HG03575 (cell line): Measurements from ENCODE around the gene SUMF1.

ENCODE experiments used
- ATAC-seq: cut with Tn5 transposase; IDR thresholded peaks from one replicate; pipeline ENCODE4 v1.9.1; 2021; ENCODE audit not compliant: unreplicated experiment, insufficient number of reproducible peaks, low FRiP score; ENCODE audit errors: extremely low read depth

The SUMF1 gene

DNA sequence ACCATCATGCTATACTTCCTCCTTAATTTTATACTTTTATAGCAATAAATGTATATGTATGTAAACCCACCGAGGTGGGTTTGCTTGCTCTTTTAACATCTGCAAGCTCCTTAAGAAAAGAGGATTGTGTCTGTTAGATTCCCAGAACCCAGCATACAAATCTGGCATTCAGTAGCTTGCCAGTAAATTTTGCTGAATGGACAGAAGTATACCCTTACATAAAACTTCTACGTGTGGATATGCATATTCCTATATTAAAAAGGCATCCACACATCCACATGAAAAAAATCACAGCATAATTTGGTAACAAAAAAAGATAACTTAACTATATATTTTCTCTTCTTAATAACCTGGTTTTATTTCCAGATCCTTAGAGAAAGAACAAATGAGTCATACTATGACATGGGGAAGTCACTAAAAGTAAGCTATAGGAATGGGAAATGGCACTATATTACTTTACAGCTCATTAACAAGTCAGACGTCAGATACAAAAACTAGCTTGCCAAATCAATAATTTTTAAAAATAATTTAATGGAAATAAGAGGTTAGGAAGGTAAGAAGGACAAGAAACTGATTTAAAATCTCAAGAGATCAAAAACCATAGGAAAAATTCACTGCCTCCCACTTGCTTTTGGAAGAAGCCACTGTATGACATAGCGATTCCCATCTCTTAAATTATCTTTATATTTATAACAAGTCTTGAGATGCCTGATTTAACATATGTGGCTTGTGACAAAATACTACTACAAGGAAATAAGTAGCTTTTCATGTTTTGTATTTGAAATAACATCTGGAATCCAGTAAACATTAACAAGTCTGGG lies 68.7 kb downstream of the SUMF1 start:
- no peak for ATAC-seq

DNA sequence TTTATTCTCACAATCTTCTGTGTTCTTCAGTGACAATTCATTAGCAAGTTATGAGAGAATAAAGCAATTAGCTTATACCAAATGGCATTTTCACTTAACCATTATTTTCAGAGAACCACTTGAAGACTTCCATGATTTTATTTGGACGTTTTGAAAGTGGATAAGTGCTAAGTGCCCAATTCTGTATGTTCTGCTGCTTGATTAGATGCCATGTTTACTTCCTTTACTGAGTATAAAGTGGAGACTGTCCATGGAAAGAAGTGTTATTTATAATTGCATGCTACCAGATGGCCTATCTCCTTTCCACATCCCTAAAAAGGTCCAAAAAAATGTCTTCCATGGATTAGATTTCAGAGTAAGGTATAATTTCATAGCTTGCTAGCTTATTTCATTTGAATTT lies 69.6 kb downstream of the SUMF1 start:
- ATAC-seq = no peak

DNA sequence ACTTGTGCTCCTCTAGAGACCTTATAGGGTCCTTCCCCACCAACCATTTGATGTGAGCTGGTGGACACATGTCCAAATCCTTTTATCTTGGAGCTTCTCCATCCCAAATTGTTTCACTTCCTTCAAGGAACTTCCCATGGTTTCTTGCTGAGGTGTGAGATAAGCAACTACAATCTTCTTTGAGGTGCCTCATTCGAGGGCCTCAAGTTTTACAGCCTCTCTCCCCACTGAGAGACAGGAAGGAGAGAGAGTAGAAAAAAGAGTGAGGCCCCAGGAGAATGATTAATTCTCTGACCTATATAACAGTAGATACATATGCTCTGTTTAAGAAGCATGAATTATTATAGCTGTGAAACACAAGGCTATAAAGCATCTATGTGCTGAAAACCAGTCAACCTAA lies 70.5 kb downstream of the SUMF1 start:
- no peak for ATAC-seq

DNA sequence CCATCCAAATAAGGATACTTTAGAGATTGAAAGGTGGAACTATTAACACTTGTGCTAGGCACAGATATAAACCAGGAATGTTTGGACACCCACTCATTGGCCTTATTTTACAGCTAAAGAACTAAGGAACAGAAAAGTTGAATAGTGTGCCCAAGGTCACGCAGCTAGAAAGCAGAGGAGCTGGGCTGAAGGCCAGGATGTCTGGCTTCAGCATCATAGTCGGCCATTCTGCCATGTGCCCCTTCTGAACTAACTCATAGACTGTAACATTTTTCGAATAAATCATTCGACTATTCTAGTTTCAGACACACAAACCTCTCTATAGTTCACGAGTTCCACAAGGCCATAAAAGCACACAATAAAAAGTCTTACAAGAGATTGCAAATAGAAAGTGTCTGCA lies 71.1 kb downstream of the SUMF1 start:
- no peak for ATAC-seq

DNA sequence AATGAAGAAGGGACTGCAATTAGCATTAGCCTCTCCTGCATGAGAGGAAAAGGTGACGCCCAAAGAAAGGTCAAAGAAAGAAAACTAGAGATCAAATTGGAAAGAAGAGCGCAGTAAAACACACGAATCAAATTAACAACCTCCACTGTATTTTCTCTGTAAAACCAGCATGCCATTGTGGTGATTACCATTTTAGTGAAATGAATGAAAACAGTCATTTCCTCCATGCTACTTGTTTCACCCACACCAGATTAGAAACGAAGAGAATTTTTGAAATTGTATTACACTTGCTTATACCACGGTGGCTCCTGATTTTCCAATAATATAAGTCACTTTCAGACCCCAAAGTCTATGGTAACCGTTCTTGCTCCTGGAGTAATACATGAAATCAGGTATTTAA lies 71.6 kb downstream of the SUMF1 start:
- no peak for ATAC-seq

DNA sequence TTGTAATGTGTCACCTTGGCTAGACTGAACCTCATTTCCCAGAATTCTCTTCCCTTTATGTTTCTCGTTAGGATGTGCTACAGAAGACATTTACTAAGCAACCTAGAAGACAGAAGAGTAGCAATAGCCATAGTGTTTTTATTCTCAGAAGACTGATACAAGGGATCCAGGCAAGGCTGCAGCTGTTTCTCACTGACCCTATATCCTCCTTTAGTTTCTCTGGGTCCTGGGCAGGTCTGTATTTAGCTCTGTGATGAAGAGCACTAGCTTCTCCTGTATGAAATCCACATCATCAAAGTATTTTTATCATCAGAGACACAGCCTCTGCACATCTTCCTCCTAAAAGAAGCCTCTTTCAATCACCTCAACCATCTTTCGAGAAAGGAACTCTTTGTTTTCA lies 72.5 kb downstream of the SUMF1 start:
- ATAC-seq = no peak

DNA sequence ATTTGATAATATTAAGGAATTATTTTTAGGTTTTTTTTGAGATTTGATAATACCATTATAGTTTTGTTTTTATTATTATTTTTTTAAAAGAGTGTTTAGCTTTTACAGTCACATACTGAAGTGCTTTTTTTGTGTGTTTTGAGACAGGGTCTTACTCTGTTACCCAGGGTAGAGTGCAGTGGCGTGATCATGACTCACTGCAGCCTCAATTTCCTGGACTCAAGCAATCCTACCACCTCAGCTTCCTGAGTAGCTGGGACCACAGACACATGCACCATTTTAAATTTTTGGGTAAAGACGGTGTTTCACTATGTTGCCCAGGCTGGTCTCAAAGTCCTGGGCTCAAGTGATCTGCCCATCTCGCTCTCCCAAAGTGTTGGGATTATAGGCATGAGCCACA lies 73.0 kb downstream of the SUMF1 start:
- no peak for ATAC-seq

DNA sequence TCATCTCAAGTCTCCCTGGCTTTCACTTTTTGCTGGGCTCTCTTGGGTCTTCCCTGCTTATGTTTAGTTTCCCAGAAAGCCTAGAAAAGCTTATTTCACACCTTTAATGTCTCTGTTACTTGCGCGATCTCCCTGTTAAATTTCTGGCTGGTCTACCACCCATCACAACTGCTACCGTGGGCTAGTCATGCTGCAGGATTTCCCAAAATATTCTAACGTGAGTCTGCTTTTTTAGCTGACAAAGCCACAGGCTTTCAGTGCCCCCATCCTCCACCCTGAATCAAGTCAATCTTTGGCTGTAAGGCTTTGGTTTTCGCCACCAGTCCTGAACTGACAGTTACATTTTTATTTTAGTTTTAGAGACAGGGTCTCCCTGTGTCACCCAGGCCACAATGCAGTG lies 74.1 kb downstream of the SUMF1 start:
- no peak for ATAC-seq

DNA sequence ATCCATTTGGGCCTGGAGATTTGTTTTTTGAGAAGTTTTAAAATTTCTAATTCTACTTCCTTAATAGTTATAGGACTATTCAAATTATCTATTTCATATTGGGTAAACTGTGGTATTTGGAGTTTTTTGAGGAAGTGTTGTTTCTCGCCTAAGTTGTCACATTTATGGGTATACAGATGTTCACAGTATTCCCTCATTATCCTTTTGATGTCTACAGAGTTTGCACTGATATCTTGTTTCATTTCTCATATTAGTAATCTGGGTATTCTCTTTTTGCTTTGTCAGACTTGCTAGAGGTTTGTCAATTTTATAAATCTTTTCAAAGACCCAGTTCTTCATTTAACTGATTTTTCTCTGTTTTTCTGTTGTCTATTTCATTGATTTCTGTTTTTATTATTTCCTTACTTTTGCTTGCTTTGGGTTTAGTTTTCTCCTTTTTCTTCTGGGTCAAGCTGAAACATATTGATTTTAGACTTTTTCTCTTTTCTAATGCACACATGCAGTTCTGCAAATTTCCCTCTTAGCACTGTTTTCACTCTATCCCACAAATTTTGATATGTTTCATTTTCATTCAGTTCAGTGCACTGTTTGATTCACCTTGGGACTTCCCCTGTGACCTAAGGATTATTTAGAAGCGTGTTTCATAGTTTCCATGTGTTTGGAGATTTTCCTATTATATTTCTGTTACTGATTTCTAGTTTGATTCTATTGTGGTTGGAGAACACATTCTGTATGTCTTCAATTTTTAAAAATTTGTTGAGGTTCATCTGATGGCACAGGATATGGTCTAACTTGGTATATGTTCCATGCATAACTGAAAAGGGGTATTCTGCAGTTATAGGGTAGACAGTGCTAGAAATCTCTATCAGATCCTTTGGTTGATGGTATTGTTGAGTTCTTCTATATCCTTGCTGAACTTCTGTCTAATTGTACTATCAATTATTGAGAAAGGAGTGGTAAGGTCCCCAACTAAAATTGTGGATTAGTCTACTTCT lies 79.6 kb downstream of the SUMF1 start:
- no peak for ATAC-seq

DNA sequence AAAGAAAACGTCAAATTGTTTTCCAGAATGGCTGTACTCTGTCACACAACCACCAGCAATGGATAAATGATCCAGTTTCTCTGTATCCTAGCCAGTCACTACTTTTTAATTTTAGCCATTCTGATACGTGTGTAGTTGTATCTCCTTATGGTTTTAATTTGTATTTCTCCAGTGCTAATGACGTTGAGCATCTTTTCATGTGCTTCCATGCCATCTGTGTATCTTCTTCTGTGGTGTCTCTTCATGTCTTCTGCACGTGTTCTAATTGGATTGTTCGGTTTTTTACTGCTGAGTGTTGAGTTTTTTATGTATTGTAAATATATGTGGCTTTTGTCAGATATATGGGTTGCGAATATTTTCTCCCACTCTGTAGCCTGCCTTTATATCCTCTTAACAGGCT lies 81.9 kb downstream of the SUMF1 start:
- no peak for ATAC-seq

DNA sequence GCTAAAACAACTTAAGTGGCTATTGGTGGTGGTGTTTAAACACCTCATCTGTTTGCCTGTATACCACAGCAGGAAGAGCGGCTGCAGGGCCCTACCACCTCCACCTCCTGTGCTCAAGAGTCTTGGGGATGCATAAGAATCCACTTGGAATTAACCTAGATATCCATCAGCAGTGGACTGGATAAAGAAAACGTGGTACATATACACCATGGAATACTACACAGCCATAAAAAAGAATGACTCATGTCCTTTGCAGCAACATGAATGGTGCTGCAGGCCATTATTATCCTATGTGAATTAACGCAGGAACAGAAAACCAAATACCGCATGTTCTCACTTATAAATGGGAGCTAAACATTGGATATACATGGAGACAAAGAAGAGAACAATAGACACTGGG lies 87.1 kb downstream of the SUMF1 start:
- ATAC-seq = no peak

DNA sequence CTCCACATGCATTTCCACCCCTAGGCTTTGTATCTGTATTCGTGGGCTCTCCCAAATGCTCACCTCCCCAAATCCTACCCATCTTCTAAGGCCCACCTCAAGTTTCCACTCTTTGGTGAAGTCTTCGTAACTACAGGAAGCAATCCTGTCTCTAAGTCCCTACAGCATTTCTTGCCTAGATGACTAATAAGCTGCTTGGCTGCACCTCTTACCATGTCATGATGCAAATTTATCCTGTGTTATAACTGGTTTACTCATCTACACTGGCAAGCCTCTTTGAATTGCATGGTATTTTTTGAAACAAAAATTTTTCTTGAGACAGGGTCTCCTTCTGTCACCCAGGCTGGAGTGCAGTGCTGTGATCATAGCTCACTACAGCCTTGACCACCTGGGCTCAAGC lies 90.6 kb downstream of the SUMF1 start:
- no peak for ATAC-seq

DNA sequence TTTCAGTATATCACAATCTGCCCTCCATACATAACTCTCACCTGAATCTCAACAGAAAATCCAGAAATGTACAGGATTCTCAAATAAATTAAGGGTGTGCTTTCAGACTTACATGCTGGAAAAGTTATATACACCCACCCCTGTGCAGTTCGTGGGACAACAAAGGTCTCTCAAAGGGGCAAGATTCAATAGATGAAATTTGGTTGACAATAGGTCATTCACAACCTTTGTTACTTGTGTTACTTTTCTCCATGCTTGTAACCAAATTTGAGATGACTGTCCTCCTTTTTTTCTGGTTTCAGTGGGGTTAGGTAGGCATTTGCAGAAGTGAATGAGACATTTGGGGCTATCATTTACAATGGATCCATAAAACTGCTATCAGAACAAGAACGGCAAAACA lies 91.2 kb downstream of the SUMF1 start:
- no peak for ATAC-seq

DNA sequence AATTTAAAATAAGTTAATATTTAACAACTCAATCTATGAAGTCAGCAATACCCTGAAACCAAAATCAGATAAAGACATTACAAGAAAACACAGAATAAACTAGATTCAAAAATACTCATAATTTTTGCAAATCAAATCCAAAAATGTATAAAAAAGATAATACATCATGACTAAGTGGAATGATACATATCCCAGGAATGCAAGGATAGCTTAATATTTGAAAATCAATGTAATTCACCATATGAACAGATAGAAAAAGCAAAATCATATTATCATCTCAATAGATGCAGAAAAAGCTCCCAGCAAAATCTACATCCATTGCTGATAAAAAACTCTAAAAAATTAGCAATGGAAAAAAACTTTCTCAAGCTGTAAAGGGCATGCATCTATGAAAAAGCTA lies 93.4 kb downstream of the SUMF1 start:
- ATAC-seq = no peak

DNA sequence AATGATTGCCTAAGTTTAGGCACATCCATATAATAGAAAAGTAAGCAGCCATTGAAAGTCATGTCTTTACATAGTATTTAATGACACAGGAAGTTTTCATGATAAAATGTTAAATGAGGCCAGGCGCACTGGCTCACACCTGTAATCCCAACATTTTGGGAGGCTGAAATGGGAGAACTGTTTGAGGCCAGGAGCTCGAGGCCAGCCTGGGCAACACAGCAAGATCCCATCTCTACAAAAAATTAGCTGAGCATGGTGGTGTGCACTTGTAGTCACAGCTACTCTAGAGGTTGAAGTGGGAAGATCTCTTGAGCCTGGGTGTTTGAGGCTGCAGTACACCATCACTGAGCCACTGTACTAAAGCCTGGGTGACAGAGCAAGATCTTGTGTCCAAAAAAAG lies 104.5 kb downstream of the SUMF1 start:
- ATAC-seq = no peak

DNA sequence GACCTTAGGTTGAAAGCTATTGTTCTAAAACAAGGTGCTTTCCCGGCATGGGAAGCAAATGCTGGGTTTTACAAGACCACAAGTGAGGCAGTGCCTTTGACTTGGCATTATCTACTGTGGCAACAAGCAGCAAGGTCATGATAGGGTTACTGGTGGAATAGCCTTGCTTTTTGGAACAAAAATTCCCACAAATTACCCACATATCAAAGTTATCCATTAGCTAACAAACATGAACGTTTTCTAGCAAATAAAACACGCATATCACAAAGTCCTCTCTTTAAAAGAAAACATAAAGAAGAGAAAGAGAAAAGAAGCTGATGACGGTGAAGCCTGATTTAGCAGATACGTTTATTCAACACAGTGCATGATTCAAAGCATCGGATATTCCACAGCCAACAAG lies 106.3 kb downstream of the SUMF1 start:
- ATAC-seq = no peak

DNA sequence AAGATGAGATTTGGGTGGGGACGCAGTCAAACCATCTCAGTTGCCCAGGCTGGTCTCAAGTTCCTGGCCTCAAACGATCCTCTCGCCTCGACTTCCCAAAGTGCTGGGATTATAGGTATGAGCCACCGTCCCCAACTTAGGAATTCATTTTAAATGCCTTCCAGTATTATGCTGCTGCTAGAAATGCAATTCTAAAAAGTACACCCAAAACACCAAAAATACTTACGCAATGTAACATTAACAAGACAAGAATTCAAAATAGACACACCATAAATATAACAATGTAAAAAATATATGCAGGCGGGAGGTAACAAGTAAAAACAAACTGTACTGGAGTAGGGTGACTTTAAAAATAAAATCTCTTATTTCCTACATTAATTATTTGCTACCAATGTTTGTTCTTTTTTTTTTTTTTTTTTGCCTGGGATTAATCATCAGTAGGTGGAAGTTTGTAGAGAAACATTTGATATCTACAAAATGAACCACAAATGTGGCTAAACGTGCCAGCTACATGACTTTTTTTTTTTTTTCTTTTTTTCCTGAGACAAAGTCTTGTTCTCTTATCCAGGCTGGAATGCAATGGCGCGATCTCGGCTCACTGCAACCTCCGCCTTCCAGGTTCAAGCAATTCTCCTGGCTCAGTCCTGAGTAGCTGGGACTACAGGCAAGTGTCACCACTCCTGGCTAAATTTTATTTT lies 107.1 kb downstream of the SUMF1 start:
- no peak for ATAC-seq

DNA sequence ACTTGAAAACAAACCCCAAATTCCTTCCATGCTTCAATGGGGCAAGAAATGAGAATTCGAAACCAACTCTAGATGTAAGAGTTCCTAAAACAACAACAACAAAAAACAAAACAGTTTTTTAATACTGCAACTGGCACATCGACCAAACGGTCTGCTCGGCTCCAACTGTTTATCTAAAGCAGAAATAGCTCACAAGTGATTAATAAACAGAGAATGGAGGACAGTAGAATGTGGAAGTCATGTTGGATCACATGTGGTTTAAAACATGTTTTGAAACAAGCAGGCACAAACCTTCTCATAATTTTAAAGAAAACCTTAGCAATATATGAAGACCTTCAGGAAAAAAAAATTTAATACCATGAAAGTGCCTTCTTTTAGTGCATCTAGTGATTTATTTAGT lies 108.8 kb downstream of the SUMF1 start:
- ATAC-seq = no peak

DNA sequence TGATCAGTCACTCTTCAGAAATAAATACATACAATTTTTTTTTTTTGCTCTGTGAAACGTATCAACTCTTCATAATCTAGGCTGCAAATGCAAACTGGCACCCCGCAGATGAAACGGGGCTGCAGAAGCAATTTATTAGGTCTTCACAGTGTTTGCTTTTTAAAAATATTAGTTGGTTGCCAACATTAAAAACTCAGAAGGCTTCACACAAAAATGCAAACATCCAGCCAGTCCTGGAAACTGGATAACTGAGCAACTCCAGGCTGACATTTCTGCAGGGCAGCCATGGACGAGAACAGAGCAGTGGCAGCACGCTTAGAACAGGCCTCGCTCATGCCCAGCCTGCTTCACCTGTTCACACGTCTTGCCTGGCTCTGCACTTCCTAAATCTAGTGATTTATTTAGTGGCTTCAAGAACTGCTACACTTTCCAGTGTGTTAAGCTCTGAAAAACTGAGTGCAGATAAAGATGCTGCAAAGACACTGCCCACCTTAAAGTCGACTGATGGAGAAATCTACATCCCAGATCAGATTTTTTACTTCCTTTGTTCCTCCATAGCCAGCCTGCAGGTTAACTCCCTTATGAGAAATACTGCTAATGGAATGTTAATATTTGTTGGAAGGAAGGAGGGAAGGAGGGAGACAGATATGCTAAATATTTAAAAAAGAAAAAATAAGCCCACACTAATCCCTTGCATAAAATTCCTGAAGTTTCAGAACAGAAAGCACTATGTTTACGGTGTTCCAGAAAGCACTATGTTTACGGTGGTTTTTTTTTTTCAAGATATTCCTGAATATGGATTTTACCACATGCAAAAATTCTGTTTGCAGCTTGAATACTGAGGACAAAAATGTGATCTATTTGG lies 110.3 kb downstream of the SUMF1 start:
- no peak for ATAC-seq
